GM18868 (cell line): ENCODE results near the gene WDR74.

Experiments used
- ATAC-seq: cut with Tn5 transposase; IDR thresholded peaks from one replicate; pipeline ENCODE4 v1.9.1; 2021; ENCODE audit warnings: mild to moderate bottlenecking, moderate library complexity; ENCODE audit not compliant: unreplicated experiment

WDR74 gene

GRCh38 chr11:62799486-62799885, 39.9 kb downstream of the WDR74 start:
- no peak for ATAC-seq

- no peak for ATAC-seq
Observed at GRCh38 chr11:62796281-62796680, 43.1 kb downstream of the WDR74 start.

- ATAC-seq: no peak
Observed at GRCh38 chr11:62794201-62794775, 45.1 kb downstream of the WDR74 start.

- no peak for ATAC-seq
Observed at GRCh38 chr11:62792202-62792575, 47.2 kb downstream of the WDR74 start.

GRCh38 chr11:62791501-62792201, 47.7 kb downstream of the WDR74 start, which contains the start of gene TMEM223:
Gene TMEM223 (minus strand): TSS chr11:62792006. CDS start chr11:62791994, 12 bp downstream.
- ATAC-seq: peak; percentile 73

GRCh38 chr11:62789576-62789975, 49.8 kb downstream of the WDR74 start:
- no peak for ATAC-seq

- ATAC-seq: no peak
Observed at GRCh38 chr11:62788991-62789390, 50.4 kb downstream of the WDR74 start.

GRCh38 chr11:62787005-62787759, 52.2 kb downstream of the WDR74 start, which contains the start of gene TMEM179B:
Gene TMEM179B (plus strand): TSS chr11:62787402. CDS start chr11:62787432, 30 bp downstream.
- peak; percentile 69 for ATAC-seq

GRCh38 chr11:62786318-62787004, 52.9 kb downstream of the WDR74 start:
- ATAC-seq: peak; percentile 74
